Endothelial cell of umbilical vein (primary cell): ENCODE results near the gene ZKSCAN3. TPM values are rescaled to one million over a fixed set of nuclear protein-coding genes. Genes with fewer than 3 reads are reported as not detected.
A peak's percentile ranks its signal among the peaks of the same experiment; 100 is the strongest.

Experiments
- BruUV-seq: library from RNA; stranded (reverse); fragments of 400-500 nt; replicated peaks from 2 replicates; lab custom pipeline; 2021; lab: Mats Ljungman, UMichigan
- CTCF ChIA-PET: fragments of 300-600, 350-600 bp; sonication (Branson Sonifier 250); formaldehyde crosslinking; loops from one replicate; lab custom pipeline; 2021; ENCODE audit warnings: antibody characterized with exemption, inconsistent platforms; lab: Charles Lee
- POLR2A ChIA-PET: fragments of 300-600, 350-600 bp; sonication (Branson Sonifier 250); formaldehyde crosslinking; loops from one replicate; lab custom pipeline; 2021; ENCODE audit warnings: antibody characterized with exemption, inconsistent platforms; lab: Charles Lee
- DNase-seq: peaks from one replicate; pipeline ENCODE4 v3.0.0-alpha.2; 2011; ENCODE audit warnings: low read depth, low spot score
- FAIRE-seq: peaks from 2 replicates; lab custom pipeline; 2011; peaks lifted over from hg19 to GRCh38; lab: Jason Lieb, UNC
- H2AFZ ChIP-seq: 2 replicates; pipeline ENCODE4 v1.6.0; 2012; ENCODE audit warnings: low read depth, low read length, control low read depth, inconsistent platforms
- H3K27ac ChIP-seq: 2 replicates; pipeline ENCODE4 v1.5.1; 2011; ENCODE audit warnings: low read depth, mild to moderate bottlenecking, control low read depth, low read length, moderate library complexity; ENCODE audit not compliant: insufficient read depth
- H3K27me3 ChIP-seq, 2 experiments: 2 replicates each; pipeline versions ENCODE4 v1.6.0 to v1.6.1; 2011; ENCODE audit warnings: low read length in 2 of 2, mixed read lengths in 1 of 2; ENCODE audit not compliant: control insufficient read depth in 2 of 2, insufficient read depth in 2 of 2
- H3K36me3 ChIP-seq, 2 experiments: 2 replicates in 1 of 2; 3 replicates in 1 of 2; pipeline ENCODE4 v1.5.1; 2011; ENCODE audit warnings: low read length in 2 of 2, mild to moderate bottlenecking in 1 of 2, moderate library complexity in 1 of 2; ENCODE audit not compliant: control insufficient read depth in 2 of 2, insufficient read depth in 2 of 2; ENCODE audit errors: extremely low read depth in 1 of 2
- H3K4me1 ChIP-seq: 3 replicates; pipeline ENCODE4 v1.5.1; 2011; ENCODE audit warnings: mild to moderate bottlenecking, low read length; ENCODE audit not compliant: control insufficient read depth, insufficient read depth; ENCODE audit errors: extremely low read depth
- H3K4me2 ChIP-seq: 2 replicates; pipeline ENCODE4 v1.6.1; 2011; ENCODE audit warnings: low read length, control low read depth, mixed read lengths; ENCODE audit not compliant: insufficient read depth
- H3K4me3 ChIP-seq, 3 experiments: fragments of 200-600 bp in 1 of 3; sonication (generic), shearing (Covaris generic) in 1 of 3; replicated peaks in 1 of 3; 2 replicates each; pipeline ENCODE4 v1.5.1; 2011 to 2016; ENCODE audit warnings: control low read depth in 3 of 3, low read length in 3 of 3, mild to moderate bottlenecking in 2 of 3, inconsistent platforms in 1 of 3, low read depth in 1 of 3, moderate library complexity in 1 of 3; ENCODE audit not compliant: insufficient read depth in 1 of 3
- H3K79me2 ChIP-seq: 2 replicates; pipeline ENCODE4 v1.6.0; 2012; ENCODE audit warnings: low read length, inconsistent platforms; ENCODE audit not compliant: control insufficient read depth, insufficient read depth
- H3K9ac ChIP-seq: replicated peaks from 2 replicates; pipeline ENCODE3; 2011; ENCODE audit warnings: low read length, control low read depth; ENCODE audit not compliant: insufficient read depth; ENCODE audit errors: extremely low read depth
- H3K9me1 ChIP-seq: replicated peaks from 3 replicates; pipeline ENCODE4 v1.6.0; 2011; ENCODE audit warnings: mild to moderate bottlenecking, low read length; ENCODE audit not compliant: control insufficient read depth, insufficient read depth; ENCODE audit errors: extremely low read depth
- H3K9me3 ChIP-seq: replicated peaks from 2 replicates; pipeline ENCODE4 v1.5.1; 2012; ENCODE audit warnings: low read length, inconsistent platforms; ENCODE audit not compliant: control insufficient read depth, insufficient read depth
- H4K20me1 ChIP-seq: replicated peaks from 2 replicates; pipeline ENCODE3; 2011; ENCODE audit warnings: mild to moderate bottlenecking, low read length; ENCODE audit not compliant: control insufficient read depth, insufficient read depth; ENCODE audit errors: extremely low read depth
- FOS ChIP-seq: IDR thresholded peaks from 2 replicates; pipeline ENCODE4 v1.6.1; 2011; ENCODE audit warnings: mild to moderate bottlenecking, low read length, moderate library complexity, borderline replicate concordance; ENCODE audit not compliant: insufficient read depth
- dilution Hi-C: fragments of 300-500 bp; cut with MboI; formaldehyde crosslinking; loops from one replicate; pipeline ENCODE4 v1.15.0; 2019; ENCODE audit warnings: low sequenced_read_pairs; ENCODE audit not compliant: extremely low pct_ligation_motif_present
- intact Hi-C: fragments of 100-400 bp; cut with micrococcal nuclease; formaldehyde crosslinking; loops from one replicate; pipeline ENCODE4 v1.10.0; 2022
- polyA plus RNA-seq, 4 experiments: library from polyadenylated mRNA; depleted of rRNA in 3 of 4; stranded (reverse) in 3 of 4; unstranded in 1 of 4; fragments of >200 nt; gene quantifications; 2 replicates each; pipeline versions ENCODE4 v1.2.1 to v1.2.3, GENCODE V29; 2011 to 2012; ENCODE audit warnings: missing spikeins in 1 of 4
- total RNA-seq: library from RNA; stranded (reverse); gene quantifications from 2 replicates; pipeline ENCODE4 v1.2.3, GENCODE V29; 2021
- TF ChIP-seq, protein P1 (sequence below): IDR thresholded peaks from 2 replicates; pipeline ENCODE4 v1.6.1; 2011; ENCODE audit not compliant: insufficient read depth, insufficient read length
- TF ChIP-seq, protein P2 (sequence below), 2 donors: IDR thresholded peaks; 1 replicate in 1 of 2; 2 replicates in 1 of 2; pipeline ENCODE4 v1.5.1; 2011; ENCODE audit warnings: low read length in 2 of 2, mild to moderate bottlenecking in 2 of 2, moderate library complexity in 2 of 2, control low read depth in 1 of 2, inconsistent platforms in 1 of 2, low read depth in 1 of 2; ENCODE audit not compliant: insufficient read depth in 1 of 2; ENCODE audit errors: extremely low read depth in 1 of 2

The ZKSCAN3 gene
- total and polyA plus RNA-seq, 2 donors (not counting 3 experiments of a cell fraction or from before 2014, with no cell fraction given): 2.5 to 6.9 TPM

DNA sequence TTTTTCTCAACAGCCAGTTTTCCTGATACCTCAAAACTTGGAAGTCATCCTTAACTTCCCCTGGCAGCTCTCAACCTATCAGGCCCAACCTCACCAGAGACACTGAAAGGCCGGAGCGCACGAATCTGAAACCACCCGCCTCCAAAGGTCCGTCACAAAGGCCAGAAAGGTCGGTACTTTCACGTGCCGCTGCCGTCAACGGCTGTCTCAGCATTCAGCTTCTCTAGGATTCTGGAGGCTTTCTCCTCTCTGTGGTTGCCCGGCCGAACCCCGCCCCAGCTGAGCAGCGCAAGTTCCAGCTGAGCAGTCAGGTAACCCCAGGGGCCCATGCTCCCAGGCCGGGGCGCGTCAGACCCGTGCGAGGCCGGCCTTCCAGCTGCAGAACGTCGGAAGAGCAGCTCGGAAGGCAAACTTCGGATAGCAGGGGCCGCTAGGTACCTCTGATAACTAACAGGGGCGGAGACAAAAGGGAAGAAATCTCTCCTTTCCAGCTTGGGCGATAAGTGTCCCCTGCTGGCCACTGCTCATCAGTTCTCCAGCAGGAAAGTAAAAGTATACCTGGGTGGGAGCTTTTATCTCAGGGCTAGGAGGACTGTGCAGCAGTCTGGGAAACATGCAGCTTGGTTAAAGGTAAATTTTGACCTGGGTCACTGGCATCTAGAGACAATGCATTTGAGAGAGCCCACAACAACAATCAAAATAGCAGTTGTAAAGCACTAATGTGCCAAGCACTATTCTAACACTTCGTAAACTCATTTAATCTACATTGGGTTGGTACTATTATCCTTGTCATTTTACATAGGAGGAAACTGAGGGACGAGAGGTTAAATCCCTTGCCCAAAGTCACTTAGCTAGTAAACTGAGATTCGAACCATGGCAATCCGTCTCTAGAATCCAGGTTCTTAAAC is 33.7 kb downstream of the ZKSCAN3 start:
- H3K27ac ChIP-seq: peak overlapping the region; percentile 14
- H3K27me3 ChIP-seq: no peaks in the 10 kb centered on the region
- peak; percentile 93 for DNase-seq
- BruUV-seq: no TSS peak
- peak overlapping the region; percentile 75 for H2AFZ ChIP-seq
- dilution Hi-C loops: no loop called here
- TF ChIP-seq, protein P1, sequence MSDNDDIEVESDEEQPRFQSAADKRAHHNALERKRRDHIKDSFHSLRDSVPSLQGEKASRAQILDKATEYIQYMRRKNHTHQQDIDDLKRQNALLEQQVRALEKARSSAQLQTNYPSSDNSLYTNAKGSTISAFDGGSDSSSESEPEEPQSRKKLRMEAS: peak; percentile 70
- TF ChIP-seq, protein P2, sequence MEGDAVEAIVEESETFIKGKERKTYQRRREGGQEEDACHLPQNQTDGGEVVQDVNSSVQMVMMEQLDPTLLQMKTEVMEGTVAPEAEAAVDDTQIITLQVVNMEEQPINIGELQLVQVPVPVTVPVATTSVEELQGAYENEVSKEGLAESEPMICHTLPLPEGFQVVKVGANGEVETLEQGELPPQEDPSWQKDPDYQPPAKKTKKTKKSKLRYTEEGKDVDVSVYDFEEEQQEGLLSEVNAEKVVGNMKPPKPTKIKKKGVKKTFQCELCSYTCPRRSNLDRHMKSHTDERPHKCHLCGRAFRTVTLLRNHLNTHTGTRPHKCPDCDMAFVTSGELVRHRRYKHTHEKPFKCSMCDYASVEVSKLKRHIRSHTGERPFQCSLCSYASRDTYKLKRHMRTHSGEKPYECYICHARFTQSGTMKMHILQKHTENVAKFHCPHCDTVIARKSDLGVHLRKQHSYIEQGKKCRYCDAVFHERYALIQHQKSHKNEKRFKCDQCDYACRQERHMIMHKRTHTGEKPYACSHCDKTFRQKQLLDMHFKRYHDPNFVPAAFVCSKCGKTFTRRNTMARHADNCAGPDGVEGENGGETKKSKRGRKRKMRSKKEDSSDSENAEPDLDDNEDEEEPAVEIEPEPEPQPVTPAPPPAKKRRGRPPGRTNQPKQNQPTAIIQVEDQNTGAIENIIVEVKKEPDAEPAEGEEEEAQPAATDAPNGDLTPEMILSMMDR (IDR thresholded peaks at IDR 0.05; ENCODE audit: extremely low read depth in 1 of 2, insufficient read depth in 1 of 2, low read depth in 1 of 2, low read length in 2 of 2): peak; percentile 54 to 62
- no peak for TF ChIP-seq FOS
- peaks cover 9% of the 10 kb centered on the region for H3K4me1 ChIP-seq
- H3K9ac ChIP-seq: peak overlapping the region; percentile 12
- peak overlapping the region; percentile 65 for H3K4me2 ChIP-seq
- intact Hi-C loops: loop anchor here (1.0 to 2.0 kb wide), 7 partner anchors 16 to 259 kb away; partner anchors contain the start of genes ZKSCAN4, ZSCAN12, ZSCAN16 and ZSCAN31
- H3K4me3 ChIP-seq: peak overlapping the region; percentile 37 to 45 (median 42)
- ChIA-PET POLR2A (interaction anchor here (0.7 to 1.1 kb wide), 3 partner anchors 100 to 242 kb away, joined by 3 read pairs; partner anchors contain the start of genes ZKSCAN8 and ZSCAN26), CTCF (interaction anchor here (0.6 to 6.3 kb wide), 24 partner anchors 10 to 488 kb away, joined by 3 to 59 read pairs (median 6); partner anchors contain the start of genes PGBD1, ZKSCAN3, ZKSCAN8 and ZSCAN12)
- H3K9me3 ChIP-seq: no peaks in the 10 kb centered on the region
- no peaks in the 10 kb centered on the region for H3K79me2 ChIP-seq
- H3K9me1 ChIP-seq: no peaks in the 10 kb centered on the region
- peaks cover 6 to 9% of the 10 kb centered on the region in 2 experiments for H3K36me3 ChIP-seq
- FAIRE-seq: peak; percentile 89
- H4K20me1 ChIP-seq: no peaks in the 10 kb centered on the region
